Tibial nerve (tissue), 4 donors: ENCODE results near the gene TYRO3. TPM values are rescaled to one million over a fixed set of nuclear protein-coding genes. Genes with fewer than 3 reads are reported as not detected.
A peak's percentile ranks its signal among the peaks of the same experiment; 100 is the strongest.

Experiments
- DNase-seq, 2 donors: peaks; one replicate each; pipeline ENCODE4 v3.0.0-alpha.2; 2019; ENCODE audit warnings: low spot score in 2 of 2
- H3K27ac ChIP-seq, 4 donors: fragments of 200-600 bp; sonication (generic) in 3 of 4; one replicate each; pipeline ENCODE4 v1.5.1; 2017 to 2019; ENCODE audit warnings: mild to moderate bottlenecking in 1 of 4
- H3K27me3 ChIP-seq, 2 donors: fragments of 200-600 bp; sonication (generic) in 1 of 2; one replicate each; pipeline versions ENCODE4 v1.5.1 to v1.6.0; 2017 to 2019
- H3K36me3 ChIP-seq, 3 donors: fragments of 200-600 bp; sonication (generic); one replicate each; pipeline ENCODE4 v1.5.1; 2018 to 2019
- H3K4me1 ChIP-seq, 4 donors: fragments of 200-600 bp; sonication (generic) in 3 of 4; one replicate each; pipeline ENCODE4 v1.5.1; 2017 to 2019
- H3K4me3 ChIP-seq, 4 donors: fragments of 200-600 bp; sonication (generic) in 3 of 4; one replicate each; pipeline ENCODE4 v1.5.1; 2017 to 2019; ENCODE audit warnings: mild to moderate bottlenecking in 1 of 4, moderate library complexity in 1 of 4
- H3K9me3 ChIP-seq, 4 donors: fragments of 200-600 bp; sonication (generic) in 3 of 4; one replicate each; pipeline ENCODE4 v1.5.1; 2017 to 2019
- CTCF ChIP-seq, 5 experiments: fragments of 200-600 bp in 3 of 5; fragments of 450-650 bp in 2 of 5; sonication (generic) in 3 of 5; IDR thresholded peaks; one replicate each; pipeline ENCODE4 v1.5.1; 2016 to 2019; ENCODE audit warnings: antibody characterized with exemption in 5 of 5, mild to moderate bottlenecking in 3 of 5, moderate library complexity in 2 of 5
- EP300 ChIP-seq, 2 donors: sonication (generic); formaldehyde crosslinking; IDR thresholded peaks; one replicate each; pipeline ENCODE4 v1.6.1; 2017; ENCODE audit warnings: antibody characterized with exemption in 2 of 2, mild to moderate bottlenecking in 1 of 2
- POLR2A ChIP-seq, 2 donors: fragments of 450-650 bp; IDR thresholded peaks; one replicate each; pipeline ENCODE4 v1.6.1; 2017; ENCODE audit warnings: antibody characterized with exemption in 2 of 2, mild to moderate bottlenecking in 2 of 2, moderate library complexity in 2 of 2
- WGBS, 2 donors: methylation state at CpG; one replicate each; pipeline ENCODE4 v1.1.5; 2018; 5-methylcytosine and 5-hydroxymethylcytosine counted together
- total RNA-seq, 4 donors: library from RNA; depleted of rRNA; stranded (reverse); fragments of >200 nt; gene quantifications; one replicate each; pipeline ENCODE4 v1.1.0, GENCODE V29; 2016

TYRO3 gene
- total RNA-seq, 4 donors from 2014 or later = 21.0 to 28.5 (median 23.9) TPM

- Histone ChIP-seq H3K4me3 (peak overlapping the region in 3 of 4 donors; percentile 1 to 33 (median 28)), H3K36me3 (no peaks in the 10 kb centered on the region), H3K4me1 (peaks cover 0 to 11% (median 4%) of the 10 kb centered on the region in 4 donors), H3K27ac (no peak overlapping the region), H3K27me3 (no peaks in the 10 kb centered on the region), H3K9me3 (no peaks in the 10 kb centered on the region)
- 9 to 14% methylated on average over 13 of the region's 13 CpGs for WGBS, 2 donors
- DNase-seq = peak; percentile 19 to 66
- no peak for TF ChIP-seq EP300 (IDR thresholded peaks at IDR 0.05)
- TF ChIP-seq CTCF (IDR thresholded peaks at IDR 0.05) = peak; percentile 63 to 80 (median 78)
Measured at GRCh38 chr15:41603941-41604911, 45.2 kb downstream of the TYRO3 start.

- no peak for DNase-seq
- WGBS, 2 donors = 75 to 81% methylated on average over 3 of the region's 3 CpGs
- no peak overlapping the region for H3K4me3 ChIP-seq
- TF ChIP-seq EP300 (IDR thresholded peaks at IDR 0.05) (no peak), POLR2A (IDR thresholded peaks at IDR 0.05) (no peak), CTCF (IDR thresholded peaks at IDR 0.05) (no peak)
- H3K4me1 ChIP-seq = peaks cover 0 to 11% (median 4%) of the 10 kb centered on the region in 4 donors
- no peaks in the 10 kb centered on the region for H3K9me3 ChIP-seq
- no peak overlapping the region for H3K27ac ChIP-seq
- no peaks in the 10 kb centered on the region for H3K36me3 ChIP-seq
- no peaks in the 10 kb centered on the region for H3K27me3 ChIP-seq
Measured at GRCh38 chr15:41605566-41605965, 46.6 kb downstream of the TYRO3 start.

GRCh38 chr15:41606997-41607396 is 48.0 kb downstream of the TYRO3 start:
- 72 to 75% methylated on average over 1 of the region's 1 CpG for WGBS, 2 donors

GRCh38 chr15:41609123-41609522 is 50.1 kb downstream of the TYRO3 start:
- WGBS, 2 donors = 86 to 94% methylated on average over 1 of the region's 1 CpG
- no peak for TF ChIP-seq POLR2A (IDR thresholded peaks at IDR 0.05)
- TF ChIP-seq EP300 (IDR thresholded peaks at IDR 0.05) = no peak
- no peak for TF ChIP-seq CTCF (IDR thresholded peaks at IDR 0.05)
- Histone ChIP-seq H3K9me3 (no peaks in the 10 kb centered on the region), H3K36me3 (no peaks in the 10 kb centered on the region), H3K4me1 (peaks cover 0 to 6% (median 2%) of the 10 kb centered on the region in 4 donors), H3K4me3 (no peak overlapping the region), H3K27me3 (no peaks in the 10 kb centered on the region), H3K27ac (no peak overlapping the region)
- DNase-seq = no peak

More at GRCh38 chr15:41606997-41607396, 48.0 kb downstream of the TYRO3 start:
- TF ChIP-seq EP300 (IDR thresholded peaks at IDR 0.05) = no peak
- TF ChIP-seq CTCF (IDR thresholded peaks at IDR 0.05) = no peak
- TF ChIP-seq POLR2A (IDR thresholded peaks at IDR 0.05) = no peak
- Histone ChIP-seq H3K9me3 (no peaks in the 10 kb centered on the region), H3K36me3 (no peaks in the 10 kb centered on the region), H3K27me3 (no peaks in the 10 kb centered on the region), H3K27ac (no peak overlapping the region), H3K4me1 (peaks cover 0 to 11% (median 4%) of the 10 kb centered on the region in 4 donors), H3K4me3 (no peak overlapping the region)
- no peak for DNase-seq

GRCh38 chr15:41610048-41610447 is 51.0 kb downstream of the TYRO3 start:
- DNase-seq = no peak
- no peaks in the 10 kb centered on the region for H3K27me3 ChIP-seq
- no peak overlapping the region for H3K27ac ChIP-seq
- 67 to 70% methylated on average over 4 of the region's 4 CpGs for WGBS, 2 donors
- no peaks in the 10 kb centered on the region for H3K36me3 ChIP-seq
- no peak for TF ChIP-seq POLR2A (IDR thresholded peaks at IDR 0.05)
- TF ChIP-seq CTCF (IDR thresholded peaks at IDR 0.05) = no peak
- no peak for TF ChIP-seq EP300 (IDR thresholded peaks at IDR 0.05)
- H3K4me3 ChIP-seq = no peak overlapping the region
- H3K9me3 ChIP-seq = no peaks in the 10 kb centered on the region
- H3K4me1 ChIP-seq = no peaks in the 10 kb centered on the region
